GM23338 (cell line): ENCODE results near the gene CPNE4.

Source experiments
- CTCF ChIP-seq, 2 experiments: fragments of 200-600 bp in 1 of 2; sonication (generic) in 1 of 2; conservative IDR thresholded peaks; 2 replicates each; pipeline versions ENCODE4 v1.5.1 to v1.6.1; 2016 to 2017; ENCODE audit warnings: antibody characterized with exemption in 2 of 2, low read depth in 2 of 2, mild to moderate bottlenecking in 2 of 2, moderate library complexity in 1 of 2
- ETS1 ChIP-seq: IDR thresholded peaks from 2 replicates; pipeline ENCODE4 v1.6.1; 2016; ENCODE audit warnings: antibody characterized with exemption
- EZH2 ChIP-seq: fragments of 200-600 bp; sonication (generic); IDR thresholded peaks from one replicate; pipeline ENCODE4 v1.8.0; 2017; ENCODE audit warnings: antibody characterized with exemption, mild to moderate bottlenecking, low read depth; ENCODE audit not compliant: unreplicated experiment
- EZH2phosphoT487 ChIP-seq: fragments of 200-600 bp; sonication (generic); IDR thresholded peaks from one replicate; pipeline ENCODE4 v1.8.1; 2018; ENCODE audit warnings: antibody characterized with exemption; ENCODE audit not compliant: unreplicated experiment
- POLR2AphosphoS5 ChIP-seq: IDR thresholded peaks from 2 replicates; pipeline ENCODE4 v1.6.1; 2016; ENCODE audit warnings: antibody characterized with exemption, low read depth
- REST ChIP-seq: IDR thresholded peaks from one replicate; pipeline ENCODE4 v1.6.1; 2018; ENCODE audit warnings: antibody characterized with exemption; ENCODE audit not compliant: unreplicated experiment
- STAT1 ChIP-seq: IDR thresholded peaks from one replicate; pipeline ENCODE4 v1.6.1; 2016; ENCODE audit warnings: antibody characterized with exemption; ENCODE audit not compliant: unreplicated experiment

- TF ChIP-seq POLR2AphosphoS5, result no peak
- no peak for TF ChIP-seq CTCF (conservative IDR thresholded peaks at IDR 0.05; ENCODE audit: low read depth in 2 of 2)
- no peak for TF ChIP-seq ETS1
- TF ChIP-seq EZH2, result no peak
- TF ChIP-seq REST, result no peak
- TF ChIP-seq EZH2phosphoT487, result no peak
- TF ChIP-seq STAT1, result no peak
Measured at GRCh38 chr3:132033471-132033870, 1.3 kb downstream of the CPNE4 start.
